GM21528 (cell line): ENCODE results near the gene CDK5R1.
A peak's percentile ranks its signal among the peaks of the same experiment; 100 is the strongest.

Source experiments
- ATAC-seq: cut with Tn5 transposase; IDR thresholded peaks from one replicate; pipeline ENCODE4 v1.9.1; 2021; ENCODE audit warnings: mild to moderate bottlenecking, moderate library complexity; ENCODE audit not compliant: unreplicated experiment, low FRiP score

CDK5R1 gene

GRCh38 chr17:32492264-32492589 is 5.4 kb downstream of the CDK5R1 start:
- no peak for ATAC-seq

DNA sequence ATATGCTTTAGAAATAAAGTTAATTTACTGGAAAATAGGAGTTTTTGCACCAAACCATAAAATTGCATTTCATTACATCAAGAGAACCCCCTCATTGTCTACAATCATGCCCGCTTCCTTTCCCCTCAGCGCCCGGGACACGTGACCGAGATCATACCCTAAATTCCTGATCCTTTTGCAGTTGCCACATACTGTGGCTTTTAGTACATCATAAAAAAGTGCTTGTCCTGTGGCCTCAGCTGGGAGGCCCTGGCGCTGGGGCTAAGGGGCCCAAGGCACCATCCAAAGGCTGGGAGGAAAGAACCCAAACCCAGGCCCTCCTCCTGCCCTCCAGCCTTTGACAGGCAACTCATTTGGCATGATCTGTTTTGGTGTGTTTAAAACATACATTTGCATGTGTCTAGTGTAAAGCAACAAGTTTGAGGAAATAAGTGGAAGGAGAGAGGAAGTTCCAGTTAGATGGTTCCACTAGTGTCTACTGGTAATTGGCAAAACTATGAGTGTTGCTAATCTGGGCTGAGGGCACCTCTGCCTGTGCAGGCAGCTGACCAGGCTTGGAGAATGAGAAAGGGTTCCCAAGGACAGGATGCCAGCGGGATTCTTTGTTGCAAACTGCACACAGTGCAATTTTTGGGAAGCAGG is 6.0 kb downstream of the CDK5R1 start:
- no peak for ATAC-seq

- ATAC-seq: no peak
Observed at GRCh38 chr17:32493571-32493970, 6.8 kb downstream of the CDK5R1 start.

DNA sequence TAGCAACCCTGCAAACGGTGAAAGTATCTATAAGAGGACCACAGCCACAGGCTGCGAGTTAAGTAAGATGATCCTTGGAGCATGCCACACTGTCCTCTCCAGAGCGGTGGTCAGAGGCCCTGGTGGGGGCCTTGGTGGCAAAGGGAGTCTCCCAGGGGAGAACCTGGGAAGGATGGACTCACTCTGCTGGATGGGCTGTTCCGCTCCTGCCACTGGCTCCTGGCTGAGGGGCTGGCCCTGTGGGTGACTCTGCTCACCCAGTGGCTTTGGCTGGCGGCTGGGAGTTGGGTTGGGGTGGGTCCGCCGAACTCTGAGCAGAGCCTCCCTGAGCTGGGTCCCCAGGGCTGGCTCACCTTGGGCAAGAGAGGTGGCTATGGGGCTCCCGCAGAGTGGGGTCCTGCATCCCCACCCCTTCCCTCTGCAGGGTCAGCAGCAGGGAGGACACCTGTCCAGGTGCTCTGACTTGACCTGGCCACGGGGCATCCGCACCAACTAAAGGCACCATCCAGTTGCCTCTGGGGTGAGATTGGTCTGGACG is 7.3 kb downstream of the CDK5R1 start:
- no peak for ATAC-seq

- ATAC-seq: no peak
Observed at GRCh38 chr17:32494621-32495358, 8.0 kb downstream of the CDK5R1 start.

DNA sequence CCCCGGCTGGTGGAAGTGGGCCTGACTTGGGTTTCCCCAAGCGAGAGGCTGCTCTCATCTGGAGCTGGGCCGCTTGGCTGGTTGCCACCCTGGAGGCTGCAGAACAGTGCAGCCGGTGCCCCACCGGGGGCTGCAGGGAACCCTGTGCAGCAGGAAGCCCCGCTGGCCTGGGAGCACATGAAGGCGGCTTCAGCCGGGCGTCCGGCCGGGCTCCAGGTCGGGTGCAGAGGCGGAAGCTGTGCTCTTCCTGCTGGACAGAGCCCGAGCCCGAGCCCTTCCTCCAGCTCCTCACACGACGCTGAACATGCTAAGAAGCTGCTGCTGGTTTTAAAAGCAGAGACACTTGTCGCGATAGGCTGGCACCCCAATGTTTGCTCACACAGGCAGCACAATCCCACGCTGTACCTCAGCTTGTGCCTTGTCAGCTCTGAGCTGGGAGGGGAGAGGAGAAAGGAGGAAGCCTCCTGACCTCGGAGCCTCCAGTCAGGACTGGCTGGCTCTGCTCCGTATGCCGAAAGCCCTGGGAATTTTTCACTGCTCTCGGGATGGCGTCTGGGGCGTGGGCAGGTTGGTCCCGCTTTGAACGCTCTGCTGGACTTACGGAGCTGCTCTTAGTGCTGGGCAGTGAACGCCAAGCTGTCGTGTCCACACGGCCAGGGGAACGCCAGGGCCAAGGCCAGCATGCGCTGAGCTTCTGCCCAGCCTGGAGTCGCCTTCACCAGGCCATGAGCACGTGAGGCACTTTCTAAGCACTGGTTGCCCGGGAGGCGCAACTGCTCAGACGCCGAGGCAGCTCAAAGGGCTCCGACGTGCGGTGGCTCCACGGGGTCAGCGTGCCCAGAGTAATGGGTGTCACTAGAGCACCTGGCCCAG is 8.8 kb downstream of the CDK5R1 start:
- no peak for ATAC-seq

DNA sequence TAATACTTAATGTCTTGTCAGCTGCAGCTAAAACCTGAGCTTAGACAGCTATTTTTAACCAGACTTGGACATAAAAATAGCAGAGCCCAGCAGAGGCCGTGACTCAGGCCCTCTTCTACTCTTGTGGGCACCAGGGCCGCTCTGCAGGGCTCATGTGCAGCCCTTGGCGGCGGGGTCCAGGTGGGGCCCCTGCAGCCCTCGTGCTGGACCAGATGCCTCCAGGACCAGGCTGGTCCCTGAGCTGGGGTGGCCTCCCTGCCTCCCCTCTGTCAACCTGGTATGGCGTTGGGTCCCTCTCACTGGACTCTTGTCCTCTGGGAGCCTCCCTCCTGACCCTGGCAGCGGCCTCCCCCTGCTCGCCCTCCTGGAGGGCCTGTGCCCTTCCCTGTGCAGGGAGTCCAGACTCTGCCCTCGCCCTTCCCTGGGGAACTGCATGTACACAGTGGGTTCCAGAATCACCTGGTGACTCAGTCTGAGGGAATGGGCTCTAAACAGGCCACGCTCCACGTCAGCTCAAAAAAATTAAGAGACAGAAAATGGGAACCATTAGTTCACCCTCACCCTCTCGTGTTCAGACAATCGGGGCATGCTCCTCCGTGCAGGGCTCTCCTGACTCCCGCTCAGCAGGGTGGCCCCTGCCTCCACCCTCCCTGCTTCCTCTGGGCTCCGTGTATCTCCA is 9.7 kb downstream of the CDK5R1 start:
- no peak for ATAC-seq

GRCh38 chr17:32497431-32498205 is 10.8 kb downstream of the CDK5R1 start:
- no peak for ATAC-seq

DNA sequence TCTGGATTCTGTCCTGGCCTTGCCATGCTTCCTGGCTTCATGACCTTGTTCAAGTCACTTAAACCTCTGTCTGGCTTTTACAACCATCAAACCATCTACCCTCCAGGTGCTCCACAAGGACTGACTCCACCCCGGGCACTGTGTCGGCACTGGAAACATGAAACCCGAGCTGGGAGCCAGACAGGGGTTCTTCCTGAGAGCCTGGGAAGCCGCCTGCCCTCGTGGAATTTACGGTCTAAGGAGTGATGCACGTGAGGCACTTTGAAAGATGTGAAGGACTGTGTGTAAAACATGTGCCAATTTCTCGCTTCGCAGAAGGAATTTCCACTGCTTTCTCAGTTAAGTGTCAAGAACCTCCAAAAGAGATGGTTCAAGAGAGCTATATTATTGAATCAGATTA is 11.6 kb downstream of the CDK5R1 start:
- no peak for ATAC-seq

DNA sequence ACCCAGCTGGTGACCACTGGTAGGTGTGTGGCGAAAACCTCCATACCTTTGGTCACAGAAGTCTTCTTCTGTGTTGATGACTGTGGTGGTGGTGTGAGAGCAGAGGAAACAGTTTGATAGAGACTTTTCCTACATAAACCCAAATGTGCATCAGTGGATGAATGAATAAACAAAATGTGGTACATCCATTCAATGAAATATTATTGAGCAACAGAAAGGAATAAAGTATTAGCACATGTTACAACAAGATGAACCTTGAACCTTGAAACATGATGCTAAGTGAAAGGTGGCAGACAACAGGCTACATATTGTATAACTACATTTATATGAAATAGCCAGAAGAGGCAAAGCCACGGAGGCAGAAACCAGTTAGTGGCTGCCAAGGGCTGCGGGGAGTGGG is 15.2 kb downstream of the CDK5R1 start:
- ATAC-seq: no peak

GRCh38 chr17:32502710-32503109 is 15.9 kb downstream of the CDK5R1 start:
- no peak for ATAC-seq

DNA sequence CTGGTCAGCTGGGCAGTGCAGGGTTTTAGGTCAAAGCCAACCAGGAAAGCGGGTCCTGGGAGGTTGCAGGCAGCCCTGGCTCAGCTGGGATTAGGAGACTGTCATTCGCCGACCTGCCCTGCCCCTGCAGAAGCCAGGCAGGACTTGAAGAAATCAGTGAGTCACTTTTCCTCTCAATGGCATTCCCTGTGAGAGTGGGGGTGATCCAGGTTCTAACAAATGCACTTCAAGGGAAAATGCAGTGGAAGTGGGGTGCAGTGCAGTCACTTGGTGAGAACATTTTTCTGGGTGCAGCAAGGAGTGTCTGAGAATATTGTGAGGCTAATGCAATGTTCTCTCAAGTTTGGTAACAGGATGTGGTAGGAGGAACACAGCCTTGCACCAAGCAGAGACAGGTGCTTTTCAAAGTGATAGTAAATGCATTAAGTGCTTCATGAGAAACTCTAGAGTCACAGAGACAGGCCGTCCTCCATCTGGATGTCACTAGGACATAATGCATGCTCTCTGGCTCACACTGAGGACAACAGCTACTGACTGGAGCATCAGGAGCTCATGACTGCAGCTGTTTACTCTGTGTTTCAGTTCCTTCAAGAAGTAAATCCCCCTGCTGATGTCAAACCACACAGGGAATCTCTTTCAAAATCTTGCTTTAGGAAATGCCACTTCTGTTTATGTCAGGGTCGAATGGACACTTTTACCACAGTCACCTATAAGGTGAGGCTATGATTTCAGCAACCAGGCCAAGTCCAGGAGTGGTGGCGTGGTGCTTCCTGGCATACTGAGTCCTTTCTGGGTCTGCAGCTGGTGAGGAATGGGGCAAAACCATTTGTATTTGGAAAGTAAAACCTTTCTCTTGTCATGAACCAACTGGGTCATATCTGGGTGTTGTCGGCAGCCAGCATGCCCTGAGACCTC is 16.7 kb downstream of the CDK5R1 start:
- peak; percentile 81 for ATAC-seq

GRCh38 chr17:32504166-32504990 is 17.6 kb downstream of the CDK5R1 start:
- peak; percentile 23 for ATAC-seq

- ATAC-seq: no peak
Observed at GRCh38 chr17:32508926-32509325, 22.1 kb downstream of the CDK5R1 start.

- ATAC-seq: no peak
Observed at GRCh38 chr17:32510466-32510865, 23.7 kb downstream of the CDK5R1 start.

GRCh38 chr17:32512328-32512727 is 25.5 kb downstream of the CDK5R1 start:
- ATAC-seq: no peak

DNA sequence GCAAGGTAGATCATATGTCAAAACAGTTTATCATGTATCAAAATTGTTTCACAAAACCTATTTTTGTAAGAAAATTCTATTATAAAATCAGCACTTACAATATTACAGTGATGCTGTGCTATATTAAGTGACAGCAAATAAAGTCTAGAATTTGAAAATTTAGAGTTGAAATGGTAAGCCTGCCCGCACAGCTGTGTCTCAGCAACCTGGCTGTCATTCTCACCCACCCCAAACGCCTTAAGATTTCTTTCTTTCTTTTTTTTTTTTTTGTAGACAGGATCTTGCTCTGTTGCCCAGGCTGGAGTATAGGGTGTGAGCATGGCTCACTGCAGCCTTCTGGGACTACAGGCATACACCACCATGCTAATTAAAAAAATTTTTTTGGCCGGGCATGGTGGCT is 26.8 kb downstream of the CDK5R1 start:
- no peak for ATAC-seq

GRCh38 chr17:32514606-32515005 is 27.8 kb downstream of the CDK5R1 start:
- no peak for ATAC-seq
